Prostate gland (tissue), 2 donors: ENCODE results near the gene OGDHL. TPM values are rescaled to one million over a fixed set of nuclear protein-coding genes. Genes with fewer than 3 reads are reported as not detected.

Experiments
- DNase-seq: peaks from one replicate; pipeline ENCODE4 v3.0.0-alpha.2; 2019; ENCODE audit warnings: low spot score
- H3K27ac ChIP-seq, 2 donors: fragments of 200-600 bp; sonication (generic); 2 replicates each; pipeline ENCODE4 v1.5.1; 2017 to 2019
- H3K27me3 ChIP-seq: fragments of 200-600 bp; sonication (generic); replicated peaks from 2 replicates; pipeline ENCODE4 v1.5.1; 2019; ENCODE audit not compliant: insufficient read depth
- H3K36me3 ChIP-seq, 2 donors: fragments of 200-600 bp; sonication (generic); 1 replicate in 1 of 2; 2 replicates in 1 of 2; pipeline versions ENCODE4 v1.5.1 to v1.8.1; 2017 to 2019
- H3K4me1 ChIP-seq: fragments of 200-600 bp; sonication (generic); replicated peaks from 2 replicates; pipeline ENCODE4 v1.5.1; 2019
- H3K4me3 ChIP-seq, 2 donors: fragments of 200-600 bp; sonication (generic); 2 replicates each; pipeline ENCODE4 v1.5.1; 2017 to 2019
- H3K9me3 ChIP-seq: fragments of 200-600 bp; sonication (generic); 2 replicates; pipeline ENCODE4 v1.5.1; 2017
- CTCF ChIP-seq, 4 experiments: fragments of 200-600 bp in 2 of 4; fragments of 450-650 bp in 2 of 4; sonication (generic) in 2 of 4; IDR thresholded peaks; 1 replicate in 3 of 4; 2 replicates in 1 of 4; pipeline ENCODE4 v1.5.1; 2016 to 2019; ENCODE audit warnings: antibody characterized with exemption in 4 of 4, mild to moderate bottlenecking in 2 of 4, moderate library complexity in 2 of 4
- POLR2A ChIP-seq: fragments of 450-650 bp; IDR thresholded peaks from one replicate; pipeline ENCODE4 v1.6.1; 2016; ENCODE audit warnings: antibody characterized with exemption, mild to moderate bottlenecking
- POLR2AphosphoS5 ChIP-seq: sonication (generic); formaldehyde crosslinking; IDR thresholded peaks from one replicate; pipeline ENCODE4 v1.6.1; 2017; ENCODE audit warnings: antibody characterized with exemption
- WGBS: methylation state at CpG from one replicate; pipeline ENCODE4 v1.1.5; 2018; 5-methylcytosine and 5-hydroxymethylcytosine counted together
- intact Hi-C: fragments of 100-400 bp; cut with DNase I; formaldehyde crosslinking; loops from one replicate; pipeline ENCODE4 v1.14.2; 2022
- total RNA-seq, 2 donors: library from RNA; depleted of rRNA; stranded (reverse); fragments of >200 nt; gene quantifications; one replicate each; pipeline ENCODE4 v1.1.0, GENCODE V29; 2016

The OGDHL gene
- total RNA-seq, 2 donors from 2014 or later: 3.3 to 8.5 TPM

- TF ChIP-seq POLR2AphosphoS5 (no peak), CTCF (IDR thresholded peaks at IDR 0.05) (no peak), POLR2A (no peak)
- intact Hi-C loops: no loop called here
- H3K9me3 ChIP-seq: no peaks in the 10 kb centered on the region
- no peak for DNase-seq
- no peak overlapping the region for H3K27ac ChIP-seq
- H3K4me1 ChIP-seq: no peaks in the 10 kb centered on the region
- H3K4me3 ChIP-seq: no peak overlapping the region
- 57% methylated on average over 5 of the region's 5 CpGs for WGBS
- H3K27me3 ChIP-seq: no peaks in the 10 kb centered on the region
- H3K36me3 ChIP-seq: no peaks in the 10 kb centered on the region
Observed at GRCh38 chr10:49709934-49710333, 52.2 kb downstream of the OGDHL start.

GRCh38 chr10:49707585-49707984 lies 54.5 kb downstream of the OGDHL start:
- no peaks in the 10 kb centered on the region for H3K9me3 ChIP-seq
- no peak for TF ChIP-seq CTCF (IDR thresholded peaks at IDR 0.05)
- no peak for TF ChIP-seq POLR2AphosphoS5
- no peak for TF ChIP-seq POLR2A
- DNase-seq: no peak
- no peaks in the 10 kb centered on the region for H3K27me3 ChIP-seq
- H3K27ac ChIP-seq: no peak overlapping the region
- no peak overlapping the region for H3K4me3 ChIP-seq
- H3K36me3 ChIP-seq: no peaks in the 10 kb centered on the region
- intact Hi-C loops: no loop called here
- no peaks in the 10 kb centered on the region for H3K4me1 ChIP-seq
- WGBS: 85% methylated on average over 3 of the region's 3 CpGs

- no peaks in the 10 kb centered on the region for H3K36me3 ChIP-seq
- intact Hi-C loops: no loop called here
Observed at GRCh38 chr10:49700997-49701396, 61.1 kb downstream of the OGDHL start.

GRCh38 chr10:49700211-49700610 lies 61.9 kb downstream of the OGDHL start:
- Histone ChIP-seq H3K36me3 (no peaks in the 10 kb centered on the region), H3K4me3 (no peak overlapping the region), H3K27ac (no peak overlapping the region), H3K4me1 (no peaks in the 10 kb centered on the region), H3K27me3 (no peaks in the 10 kb centered on the region), H3K9me3 (no peaks in the 10 kb centered on the region)
- TF ChIP-seq POLR2A (no peak), POLR2AphosphoS5 (no peak), CTCF (IDR thresholded peaks at IDR 0.05) (no peak)
- intact Hi-C loops: no loop called here
- DNase-seq: no peak
- WGBS: 92% methylated on average over 3 of the region's 3 CpGs

More at GRCh38 chr10:49700997-49701396, 61.1 kb downstream of the OGDHL start:
- H3K27me3 ChIP-seq: no peaks in the 10 kb centered on the region
- 2% methylated on average over 3 of the region's 3 CpGs for WGBS
- H3K4me3 ChIP-seq: no peak overlapping the region
- TF ChIP-seq POLR2AphosphoS5 (no peak), CTCF (IDR thresholded peaks at IDR 0.05) (no peak), POLR2A (no peak)
- H3K4me1 ChIP-seq: no peaks in the 10 kb centered on the region
- H3K27ac ChIP-seq: no peak overlapping the region
- no peaks in the 10 kb centered on the region for H3K9me3 ChIP-seq
- no peak for DNase-seq

- H3K27ac ChIP-seq: no peak overlapping the region
- no peaks in the 10 kb centered on the region for H3K27me3 ChIP-seq
- H3K9me3 ChIP-seq: no peaks in the 10 kb centered on the region
- H3K4me1 ChIP-seq: no peaks in the 10 kb centered on the region
- no peak overlapping the region for H3K4me3 ChIP-seq
- no peak for DNase-seq
- no peaks in the 10 kb centered on the region for H3K36me3 ChIP-seq
- TF ChIP-seq CTCF (IDR thresholded peaks at IDR 0.05): no peak
- intact Hi-C loops: no loop called here
- WGBS: 66% methylated on average over 9 of the region's 9 CpGs
Observed at GRCh38 chr10:49698679-49699078, 63.4 kb downstream of the OGDHL start.
